Activated naive CD4-positive, alpha-beta T cell treated with Interleukin-2 at 50 U/mL for 16 hours (primary cell): ENCODE measurements around the gene MYH11.
A peak's percentile ranks its signal among the peaks of the same experiment; 100 is the strongest.
"Not testable (repeated sequence)": the region's sequence is repeated elsewhere in the genome, so short reads cannot be mapped to it uniquely, and the experiment has no call there.

Experiments
- DNase-seq: peaks from one replicate; pipeline ENCODE4 v3.0.0-alpha.2; 2020

Gene MYH11

GRCh38 chr16:15874745-15875314 lies 18.0 kb upstream of the MYH11 start:
- peak; percentile 3 for DNase-seq

- DNase-seq: no peak
Measured at GRCh38 chr16:15873737-15874136, 16.9 kb upstream of the MYH11 start.

- no peak for DNase-seq
Measured at GRCh38 chr16:15873301-15873700, 16.5 kb upstream of the MYH11 start.

- DNase-seq: no peak
Measured at GRCh38 chr16:15870011-15870410, 13.2 kb upstream of the MYH11 start.

- no peak for DNase-seq
Measured at GRCh38 chr16:15866451-15866850, 9.6 kb upstream of the MYH11 start.

GRCh38 chr16:15865742-15866141 lies 8.9 kb upstream of the MYH11 start:
- DNase-seq: no peak

DNA sequence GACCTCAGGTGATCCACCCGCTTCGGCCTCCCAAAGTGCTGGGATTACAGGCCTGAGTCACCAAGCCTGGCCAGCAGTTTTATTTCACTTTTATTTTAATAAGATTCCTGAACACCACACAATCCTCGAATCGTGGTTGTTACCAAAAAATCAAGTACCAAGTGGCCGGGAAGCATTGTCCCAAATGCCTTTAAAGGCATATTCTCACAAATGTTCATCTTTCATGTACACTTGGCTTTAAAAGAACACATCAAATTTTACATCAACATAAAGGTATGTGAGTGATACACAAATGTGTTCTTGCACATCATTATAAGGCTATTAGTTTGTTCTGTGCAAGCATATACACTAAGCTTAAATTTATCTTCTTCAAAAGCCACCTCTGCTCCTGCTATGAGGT lies 8.1 kb upstream of the MYH11 start:
- DNase-seq: no peak

DNA sequence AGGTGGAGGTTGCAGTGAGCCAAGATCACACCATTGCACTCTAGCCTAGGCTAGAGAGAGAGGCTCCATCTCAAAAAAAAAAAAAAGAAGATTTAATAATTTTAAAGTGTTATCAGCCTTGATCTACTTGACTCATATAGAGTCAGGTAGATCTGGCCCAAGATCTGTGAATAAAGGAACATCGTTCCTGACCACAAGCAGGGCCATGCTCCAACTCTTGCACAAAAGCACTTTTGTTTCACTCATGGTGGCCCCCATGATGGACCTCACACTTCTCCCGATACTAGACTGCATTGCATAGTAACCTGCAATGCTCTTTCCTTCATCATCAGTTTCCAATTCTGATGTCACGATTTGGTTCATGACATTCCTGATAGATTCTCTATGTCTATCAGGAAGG lies 5.2 kb upstream of the MYH11 start:
- no peak for DNase-seq

DNA sequence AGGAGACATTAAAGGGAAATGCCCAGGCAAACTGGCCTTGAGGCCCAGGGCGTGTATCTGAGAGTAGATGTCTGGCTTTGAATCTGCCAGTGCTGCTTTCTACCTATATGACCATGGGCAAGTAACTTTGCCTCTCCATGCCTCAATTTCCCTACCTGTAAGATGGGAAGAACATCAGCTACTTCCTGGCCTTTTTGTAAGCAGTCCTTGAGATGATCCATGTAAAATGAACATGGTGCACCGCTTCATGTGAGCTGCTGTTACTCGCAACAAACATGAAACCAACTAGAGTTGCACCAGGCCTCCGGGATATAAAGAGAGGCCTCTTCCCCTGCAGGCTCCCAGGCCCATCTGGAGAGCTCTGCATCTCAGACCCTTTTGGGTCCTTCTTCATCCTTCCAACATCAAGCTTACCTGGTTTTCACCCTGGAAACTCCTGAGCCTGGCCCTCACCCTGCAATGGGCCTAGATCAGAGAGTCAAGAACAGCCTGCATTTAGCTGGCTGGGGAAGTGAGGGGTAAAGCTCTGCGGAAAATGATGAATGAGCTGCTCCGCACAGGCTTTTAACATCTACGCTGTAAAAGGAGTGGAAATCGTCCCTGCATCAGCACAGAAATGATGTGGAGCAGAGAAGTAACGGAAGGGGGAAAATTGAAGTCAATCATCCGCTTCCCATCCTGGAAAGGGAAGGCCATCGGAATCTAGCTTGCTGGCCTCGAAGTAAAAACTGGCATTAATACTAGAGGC lies 2.3 kb upstream of the MYH11 start:
- DNase-seq: no peak

DNA sequence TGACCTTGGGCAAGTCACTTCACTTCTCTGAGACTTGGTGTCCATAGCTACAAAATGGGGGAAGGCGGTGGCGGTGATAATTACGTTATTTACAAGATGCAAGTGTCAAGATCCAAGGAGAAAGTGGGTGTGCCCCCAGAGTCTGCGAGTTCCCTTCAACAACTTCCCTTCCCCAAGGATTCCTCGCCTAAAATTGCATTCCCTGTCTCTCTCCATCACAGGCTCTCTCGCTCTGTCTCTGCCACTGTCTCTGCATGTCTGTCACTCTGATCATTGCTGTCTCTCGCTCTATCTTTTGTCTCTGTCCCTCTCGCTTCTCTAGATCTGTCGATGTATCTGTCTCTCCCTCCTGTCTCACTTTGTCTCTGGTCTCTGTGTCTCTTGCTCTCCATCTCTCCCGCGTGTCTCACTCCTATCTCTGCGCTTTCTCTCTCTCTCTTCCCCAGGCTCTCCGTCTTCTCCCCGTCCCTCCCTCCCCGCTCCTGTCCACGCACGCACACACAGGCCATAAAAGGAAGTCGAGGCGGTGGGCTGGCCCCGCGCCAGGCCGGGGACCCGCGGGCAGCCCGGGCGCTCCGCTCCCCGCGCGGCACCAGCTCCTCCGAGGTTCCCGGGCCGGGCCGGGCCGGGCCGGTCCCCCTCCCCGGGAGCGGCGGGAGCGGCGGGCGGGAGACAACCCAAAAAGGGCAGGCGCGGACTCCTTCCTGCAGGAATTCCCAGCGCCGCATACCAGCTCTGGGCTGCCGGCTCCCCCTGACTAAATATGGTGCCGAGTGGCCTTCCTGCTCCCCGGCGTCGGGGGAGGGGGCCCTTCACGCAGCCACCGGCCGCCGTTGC lies 1.1 kb upstream of the MYH11 start:
- DNase-seq: no peak

- DNase-seq: no peak
Measured at GRCh38 chr16:15856182-15856581, 646 bp downstream of the MYH11 start.

DNA sequence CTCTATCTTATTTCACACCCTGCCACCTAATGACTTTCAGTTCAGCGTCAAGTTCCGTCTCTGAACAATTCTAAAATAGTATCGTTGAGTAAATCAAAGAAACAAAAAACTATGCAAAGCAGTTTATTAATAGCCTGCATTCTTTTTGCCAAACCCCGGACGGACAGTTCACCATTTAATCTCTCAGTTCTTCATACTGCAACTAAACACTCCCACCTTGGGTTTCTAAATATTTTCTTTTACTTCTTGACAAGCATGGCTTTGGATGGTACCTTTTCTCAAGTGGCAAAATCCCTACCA lies 1.2 kb downstream of the MYH11 start:
- DNase-seq: no peak

DNA sequence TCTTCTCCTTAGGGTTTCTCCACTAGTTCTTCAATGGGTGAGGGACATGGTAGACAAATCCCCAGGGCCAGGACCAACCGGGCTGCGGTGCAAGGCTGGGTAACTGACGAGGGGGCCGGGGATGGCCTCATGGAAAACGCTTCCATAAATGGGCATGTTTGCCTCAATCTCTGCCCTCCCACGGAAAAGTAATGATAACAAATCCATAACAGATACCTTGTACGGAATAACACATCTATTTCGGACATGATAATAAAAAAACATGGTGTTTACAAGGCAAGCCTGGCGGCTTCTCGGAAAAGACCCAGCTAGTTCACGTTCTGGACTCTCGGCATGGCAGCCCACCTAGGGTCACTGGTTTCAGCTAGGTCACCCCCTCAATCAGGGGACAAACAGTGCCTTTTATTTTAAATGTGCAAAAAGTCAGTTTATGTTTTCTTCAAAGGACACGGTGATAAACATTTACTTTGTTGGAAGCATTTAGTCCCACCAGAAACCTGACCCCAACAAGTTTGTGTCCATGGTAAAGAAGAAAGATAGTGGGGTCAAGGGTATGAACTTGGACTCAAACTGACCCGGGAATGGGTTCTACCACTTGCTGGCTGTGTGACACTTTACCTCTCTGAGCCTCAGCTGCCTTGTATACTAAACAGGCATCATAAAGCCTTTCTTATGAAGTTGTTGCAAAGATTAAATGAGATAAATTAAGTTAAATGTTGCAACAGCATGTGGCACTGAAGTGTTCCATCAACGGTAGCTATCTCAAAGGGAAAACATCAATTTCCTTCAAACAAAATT lies 1.7 kb downstream of the MYH11 start:
- DNase-seq: no peak

DNA sequence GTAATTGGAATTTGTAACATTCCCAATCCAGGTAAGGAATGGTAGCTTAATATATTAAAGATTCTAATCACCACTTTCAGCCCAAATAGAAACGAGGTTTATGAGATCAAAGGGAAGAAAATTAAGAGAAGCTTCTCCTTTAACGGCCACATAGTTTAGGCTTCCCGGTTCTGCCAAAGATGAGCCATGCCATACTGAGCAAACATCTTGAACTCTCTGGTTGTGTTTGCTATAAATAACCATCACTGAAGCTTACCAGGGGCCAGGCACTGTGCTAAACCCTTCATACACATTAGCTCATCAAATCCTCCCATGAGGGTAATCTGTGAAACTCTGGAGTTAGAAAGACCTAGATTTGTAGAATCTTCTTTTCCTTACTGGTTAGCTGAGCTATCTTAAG lies 2.8 kb downstream of the MYH11 start:
- DNase-seq: no peak

GRCh38 chr16:15853021-15853420 lies 3.8 kb downstream of the MYH11 start:
- DNase-seq: no peak

GRCh38 chr16:15850555-15850954 lies 6.3 kb downstream of the MYH11 start:
- DNase-seq: not testable (repeated sequence)

DNA sequence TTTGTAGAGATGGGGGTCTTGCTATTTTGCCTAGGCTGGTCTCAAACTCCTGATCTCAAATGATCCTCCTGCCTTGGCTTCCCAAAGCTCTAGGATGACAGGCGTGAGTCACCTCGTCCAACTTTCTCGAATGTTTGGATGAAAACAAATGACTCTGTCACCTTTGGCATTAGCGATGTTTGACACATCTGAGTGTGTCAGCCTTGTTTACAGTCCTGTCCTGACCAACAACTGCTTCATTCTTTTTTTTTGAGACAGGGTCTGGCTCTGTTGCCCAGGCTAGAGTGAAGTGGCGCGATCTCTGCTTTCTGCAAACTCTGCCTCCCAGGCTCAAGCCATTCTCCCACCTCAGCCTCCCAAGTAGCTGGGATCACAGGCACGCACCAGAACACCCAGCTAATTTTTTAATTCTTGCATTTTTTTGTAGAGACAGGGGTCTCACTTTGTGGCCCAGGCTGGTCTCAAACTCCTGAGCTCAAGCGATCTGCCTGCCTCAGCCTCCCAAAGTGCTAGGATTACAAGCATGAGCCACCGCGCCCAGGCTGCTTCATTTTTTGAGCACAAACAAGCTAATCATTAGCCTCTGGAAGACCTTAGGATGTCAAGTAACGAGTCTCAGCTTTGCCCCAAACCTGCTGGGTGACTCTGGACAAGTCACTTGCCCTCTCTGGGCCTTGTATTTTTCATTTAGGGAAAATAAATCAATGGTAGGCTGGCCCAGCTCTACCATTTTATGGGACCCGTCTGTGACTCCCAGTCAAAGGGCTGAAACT lies 7.4 kb downstream of the MYH11 start:
- no peak for DNase-seq

- DNase-seq: no peak
Measured at GRCh38 chr16:15847611-15848175, 9.1 kb downstream of the MYH11 start.

DNA sequence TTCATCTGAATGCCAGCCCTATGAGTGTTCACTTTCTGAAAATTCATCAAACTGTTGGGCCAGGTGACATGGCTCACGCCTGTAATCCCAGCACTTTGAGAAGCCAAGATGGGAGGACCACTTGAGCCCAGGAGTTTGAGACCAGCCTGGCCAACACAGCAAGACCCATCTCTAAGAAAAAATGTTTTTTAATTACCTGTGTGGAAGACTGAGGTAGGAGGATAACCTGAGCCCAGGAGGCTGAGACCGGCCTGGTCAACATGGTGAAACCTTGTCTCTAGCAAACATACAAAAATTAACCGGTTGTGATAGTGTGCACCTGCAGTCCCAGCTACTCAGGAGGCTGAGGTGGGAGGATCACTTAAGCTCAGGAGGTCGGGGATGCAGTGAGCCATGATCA lies 10.3 kb downstream of the MYH11 start:
- DNase-seq: no peak

GRCh38 chr16:15843635-15844279 lies 13.1 kb downstream of the MYH11 start:
- no peak for DNase-seq

- not testable (repeated sequence) for DNase-seq
Measured at GRCh38 chr16:15839204-15839603, 17.6 kb downstream of the MYH11 start.

DNA sequence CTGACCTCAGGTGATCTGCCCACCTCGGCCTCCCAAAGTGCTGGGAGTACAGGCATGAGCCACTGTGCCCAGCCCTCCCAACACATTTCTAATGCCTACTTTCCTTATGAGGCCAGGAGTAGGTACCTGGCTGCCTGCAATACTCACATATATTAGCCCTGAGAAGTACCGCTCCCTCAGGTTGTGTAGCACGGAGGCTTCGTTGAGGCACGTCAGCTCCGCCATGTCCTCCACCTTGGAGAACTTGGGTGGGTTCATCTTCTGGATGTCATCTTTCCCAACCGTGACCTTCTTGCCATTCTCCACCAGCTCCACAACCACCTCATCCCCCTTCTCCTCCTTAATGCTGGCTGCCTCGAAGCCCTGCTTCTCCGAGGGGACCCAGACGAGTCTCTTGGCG lies 19.1 kb downstream of the MYH11 start:
- DNase-seq: no peak
